CD4-positive, alpha-beta T cell (primary cell): ENCODE results near the gene SEMA4D. TPM values are rescaled to one million over a fixed set of nuclear protein-coding genes. Genes with fewer than 3 reads are reported as not detected.

ENCODE experiments used
- ATAC-seq: fragments of 200-7000 bp; cut with Tn5 transposase; one replicate; pipeline ENCODE4 v1.10.0; 2022; ENCODE audit warnings: mild to moderate bottlenecking; ENCODE audit not compliant: poor library complexity
- CTCF ChIA-PET: fragments of 350-600 bp; sonication (Branson Sonifier 250); formaldehyde crosslinking; loops from one replicate; lab custom pipeline; 2021; ENCODE audit warnings: antibody characterized with exemption, inconsistent platforms; lab: Charles Lee
- POLR2A ChIA-PET: fragments of 350-600 bp; sonication (Branson Sonifier 250); formaldehyde crosslinking; loops from one replicate; lab custom pipeline; 2021; ENCODE audit warnings: antibody characterized with exemption, inconsistent platforms; lab: Charles Lee
- DNase-seq, 14 experiments: peaks; one replicate each; pipeline ENCODE4 v3.0.0-alpha.2; 2013 to 2020; ENCODE audit warnings: mixed read lengths in 2 of 14
- H3K27ac ChIP-seq, 2 donors: one replicate each; pipeline versions ENCODE4 v1.5.1 to v1.7.0; 2013; ENCODE audit warnings: low read length in 2 of 2, low read depth in 1 of 2, mild to moderate bottlenecking in 1 of 2
- H3K27me3 ChIP-seq, 2 experiments: 1 replicate in 1 of 2; 2 replicates in 1 of 2; pipeline versions ENCODE4 v1.6.1 to v1.7.0; 2013; ENCODE audit warnings: low read length in 2 of 2, control low read depth in 1 of 2, mild to moderate bottlenecking in 1 of 2, moderate library complexity in 1 of 2; ENCODE audit not compliant: insufficient read depth in 2 of 2, control insufficient read depth in 1 of 2
- H3K36me3 ChIP-seq: one replicate; pipeline ENCODE4 v1.6.1; 2013; ENCODE audit warnings: low read length, control low read depth; ENCODE audit not compliant: insufficient read depth
- H3K4me1 ChIP-seq: one replicate; pipeline ENCODE4 v1.6.1; 2013; ENCODE audit warnings: low read length, control low read depth; ENCODE audit not compliant: insufficient read depth
- H3K4me3 ChIP-seq: one replicate; pipeline ENCODE4 v1.5.1; 2013; ENCODE audit warnings: mild to moderate bottlenecking, low read length, moderate library complexity
- H3K9me3 ChIP-seq, 2 experiments: 1 replicate in 1 of 2; 2 replicates in 1 of 2; pipeline versions ENCODE4 v1.6.1 to v1.7.0; 2013; ENCODE audit warnings: low read length in 2 of 2, mild to moderate bottlenecking in 2 of 2, control low read depth in 1 of 2, moderate library complexity in 1 of 2; ENCODE audit not compliant: control insufficient read depth in 1 of 2, insufficient read depth in 1 of 2
- H3K27ac Mint-ChIP-seq: one replicate; pipeline ENCODE4 v1.8.0; 2020; ENCODE audit warnings: mixed read lengths
- H3K27me3 Mint-ChIP-seq: one replicate; pipeline ENCODE4 v1.8.0; 2021; ENCODE audit warnings: mixed read lengths
- H3K36me3 Mint-ChIP-seq: one replicate; pipeline ENCODE4 v1.8.0; 2021; ENCODE audit warnings: low read depth, mixed read lengths
- H3K4me1 Mint-ChIP-seq: one replicate; pipeline ENCODE4 v1.8.0; 2021; ENCODE audit warnings: low read depth, mixed read lengths
- H3K4me3 Mint-ChIP-seq: one replicate; pipeline ENCODE4 v1.8.0; 2020; ENCODE audit warnings: mild to moderate bottlenecking, mixed read lengths
- H3K9me3 Mint-ChIP-seq: one replicate; pipeline ENCODE4 v1.8.0; 2020; ENCODE audit warnings: mixed read lengths
- CTCF ChIP-seq: fragments of 200-600 bp; IDR thresholded peaks from one replicate; pipeline ENCODE4 v1.8.0; 2022; ENCODE audit warnings: antibody characterized with exemption, mild to moderate bottlenecking
- intact Hi-C, 2 experiments: fragments of 100-400 bp; cut with DNase I in 1 of 2; cut with micrococcal nuclease in 1 of 2; formaldehyde crosslinking; loops; one replicate each; pipeline versions ENCODE4 v1.15.1 to v1.9.0; 2023 to 2025; cut with DNase I, micrococcal nuclease
- total RNA-seq, 174 experiments: library from RNA in 2 of 174; stranded (reverse) in 2 of 174; gene quantifications; one replicate each; pipeline ENCODE4 v1.2.3 and lab custom pipeline; 2021 to 2026

The SEMA4D gene
- total RNA-seq, 2 experiments from 2014 or later = 399 to 430 TPM

GRCh38 chr9:89440046-89440445, 57.9 kb downstream of the SEMA4D start:
- Mint-ChIP-seq H3K27ac (peak overlapping the region; percentile 96), H3K4me3 (peak overlapping the region; percentile 66), H3K9me3 (no peaks in the 10 kb centered on the region), H3K36me3 (peaks cover 78% of the 10 kb centered on the region), H3K27me3 (no peaks in the 10 kb centered on the region), H3K4me1 (peaks cover 90% of the 10 kb centered on the region)
- no peak for ATAC-seq
- no peaks in the 10 kb centered on the region for H3K9me3 ChIP-seq
- H3K4me1 ChIP-seq = peaks cover 99% of the 10 kb centered on the region
- DNase-seq = no peak
- peak overlapping the region; percentile 37 to 51 for H3K27ac ChIP-seq
- intact Hi-C loops = loop anchor here in 1 of 2 experiments (5.0 kb wide), 1 partner anchor 42 kb away; no protein-coding TSS in a partner anchor
- ChIA-PET POLR2A (interaction anchor here (1.0 to 2.0 kb wide), 8 partner anchors 9 to 89 kb away, joined by 3 to 8 read pairs (median 4); no protein-coding TSS in a partner anchor), CTCF (interaction anchor here (1.2 to 4.0 kb wide), 3 partner anchors 11 to 109 kb away, joined by 4 to 19 read pairs (median 12); no protein-coding TSS in a partner anchor)
- TF ChIP-seq CTCF = no peak
- H3K4me3 ChIP-seq = no peak overlapping the region
- no peaks in the 10 kb centered on the region for H3K27me3 ChIP-seq
- H3K36me3 ChIP-seq = peaks cover 58% of the 10 kb centered on the region

- no peak for TF ChIP-seq CTCF
- intact Hi-C loops = loop anchor here in 1 of 2 experiments (5.0 kb wide), 1 partner anchor 58 kb away; the partner anchor contains the start of gene SEMA4D
- DNase-seq = no peak
- ChIA-PET CTCF (interaction anchor here (1.2 to 4.0 kb wide), 3 partner anchors 10 to 109 kb away, joined by 4 to 19 read pairs (median 12); no protein-coding TSS in a partner anchor), POLR2A (interaction anchor here (0.6 to 2.0 kb wide), 7 partner anchors 9 to 90 kb away, joined by 3 to 8 read pairs (median 3); no protein-coding TSS in a partner anchor)
- peak overlapping the region; percentile 48 for H3K4me3 Mint-ChIP-seq
- peaks cover 90% of the 10 kb centered on the region for H3K4me1 Mint-ChIP-seq
- Histone ChIP-seq H3K27ac (peak overlapping the region; percentile 37 to 51), H3K36me3 (peaks cover 56% of the 10 kb centered on the region), H3K4me1 (peaks cover 99% of the 10 kb centered on the region), H3K9me3 (no peaks in the 10 kb centered on the region), H3K27me3 (no peaks in the 10 kb centered on the region), H3K4me3 (no peak overlapping the region)
- ATAC-seq = no peak
- H3K27ac Mint-ChIP-seq = peak overlapping the region; percentile 96
- H3K36me3 Mint-ChIP-seq = peaks cover 77% of the 10 kb centered on the region
- no peaks in the 10 kb centered on the region for H3K9me3 Mint-ChIP-seq
- H3K27me3 Mint-ChIP-seq = no peaks in the 10 kb centered on the region
These were observed 58.3 kb downstream of the SEMA4D start for GRCh38 chr9:89439571-89439970.

GRCh38 chr9:89438194-89438593, 59.7 kb downstream of the SEMA4D start:
- Histone ChIP-seq H3K9me3 (no peaks in the 10 kb centered on the region), H3K27me3 (no peaks in the 10 kb centered on the region), H3K4me3 (no peak overlapping the region), H3K27ac (peak overlapping the region; percentile 0 to 48), H3K4me1 (peaks cover 99% of the 10 kb centered on the region), H3K36me3 (peaks cover 58% of the 10 kb centered on the region)
- CTCF ChIA-PET = interaction anchor here (1.0 to 4.0 kb wide), 3 partner anchors 9 to 111 kb away, joined by 3 to 19 read pairs (median 12); no protein-coding TSS in a partner anchor
- ATAC-seq (no peak), DNase-seq (no peak)
- intact Hi-C loops = loop anchor here in 1 of 2 experiments (5.0 kb wide), 1 partner anchor 59 kb away; the partner anchor contains the start of gene SEMA4D
- Mint-ChIP-seq H3K27ac (peak overlapping the region; percentile 96), H3K36me3 (peaks cover 80% of the 10 kb centered on the region), H3K4me1 (peaks cover 92% of the 10 kb centered on the region), H3K9me3 (no peaks in the 10 kb centered on the region), H3K4me3 (peak overlapping the region; percentile 82), H3K27me3 (no peaks in the 10 kb centered on the region)
- TF ChIP-seq CTCF = no peak
- POLR2A ChIA-PET = interaction anchor here (0.6 to 2.1 kb wide), 4 partner anchors 12 to 110 kb away, joined by 3 to 7 read pairs (median 3); no protein-coding TSS in a partner anchor
